B cell (primary cell): Measurements from ENCODE around the gene RCE1. TPM values are rescaled to one million over a fixed set of nuclear protein-coding genes. Genes with fewer than 3 reads are reported as not detected.
A peak's percentile ranks its signal among the peaks of the same experiment; 100 is the strongest.

Experiments
- ATAC-seq: fragments of 200-7000 bp; cut with Tn5 transposase; one replicate; pipeline ENCODE4 v1.10.0; 2021; ENCODE audit warnings: low read depth, mild to moderate bottlenecking, moderate number of reproducible peaks, moderate library complexity
- CTCF ChIA-PET: fragments of 350-600 bp; sonication (Branson Sonifier 250); formaldehyde crosslinking; loops from one replicate; lab custom pipeline; 2021; ENCODE audit warnings: antibody characterized with exemption, inconsistent platforms; lab: Charles Lee
- POLR2A ChIA-PET: fragments of 350-600 bp; sonication (Branson Sonifier 250); formaldehyde crosslinking; loops from one replicate; lab custom pipeline; 2021; ENCODE audit warnings: antibody characterized with exemption; lab: Charles Lee
- DNase-seq: peaks from one replicate; pipeline ENCODE4 v3.0.0; 2013
- H2AFZ ChIP-seq: 2 replicates; pipeline ENCODE4 v1.6.1; 2012; ENCODE audit warnings: mild to moderate bottlenecking, low read depth, low read length; ENCODE audit not compliant: insufficient read depth, poor library complexity, severe bottlenecking
- H3K27ac ChIP-seq, 2 donors: 1 replicate in 1 of 2; 2 replicates in 1 of 2; pipeline ENCODE4 v1.5.1; 2012 to 2013; ENCODE audit warnings: low read length in 2 of 2, mild to moderate bottlenecking in 2 of 2, moderate library complexity in 1 of 2
- H3K27me3 ChIP-seq, 4 experiments: fragments of 200-600 bp in 1 of 4; sonication (generic) in 1 of 4; replicated peaks in 1 of 4; 1 replicate in 2 of 4; 2 replicates in 2 of 4; pipeline versions ENCODE4 v1.6.1 to v1.7.0; 2013 to 2016; ENCODE audit warnings: low read length in 3 of 4, mild to moderate bottlenecking in 2 of 4, mixed read lengths in 1 of 4, moderate library complexity in 1 of 4; ENCODE audit not compliant: insufficient read depth in 4 of 4, control insufficient read depth in 3 of 4; ENCODE audit errors: control extremely low read depth in 1 of 4
- H3K36me3 ChIP-seq, 2 experiments: replicated peaks in 1 of 2; 1 replicate in 1 of 2; 2 replicates in 1 of 2; pipeline versions ENCODE4 v1.6.1 to v1.7.1; 2013; ENCODE audit warnings: low read length in 1 of 2; ENCODE audit not compliant: insufficient read depth in 2 of 2, control insufficient read depth in 1 of 2; ENCODE audit errors: control extremely low read depth in 1 of 2, extremely low read depth in 1 of 2
- H3K4me1 ChIP-seq, 2 donors: fragments of 200-600 bp in 1 of 2; sonication (generic) in 1 of 2; 1 replicate in 1 of 2; 2 replicates in 1 of 2; pipeline versions ENCODE4 v1.5.1 to v1.6.1; 2013 to 2017; ENCODE audit warnings: low read length in 2 of 2; ENCODE audit not compliant: control insufficient read depth in 2 of 2, insufficient read depth in 2 of 2
- H3K4me2 ChIP-seq: replicated peaks from 2 replicates; pipeline ENCODE3; 2012; ENCODE audit warnings: mild to moderate bottlenecking, low read depth, low read length; ENCODE audit not compliant: poor library complexity, severe bottlenecking
- H3K4me3 ChIP-seq, 5 experiments: fragments of 200-600 bp in 1 of 5; sonication (generic) in 1 of 5; 1 replicate in 3 of 5; 2 replicates in 2 of 5; pipeline versions ENCODE4 v1.5.1 to v1.7.0; 2011 to 2016; ENCODE audit warnings: low read length in 4 of 5, mild to moderate bottlenecking in 4 of 5, low read depth in 2 of 5, control low read depth in 1 of 5, moderate library complexity in 1 of 5; ENCODE audit not compliant: insufficient read depth in 1 of 5; ENCODE audit errors: control extremely low read depth in 1 of 5, extremely low read depth in 1 of 5
- H3K79me2 ChIP-seq: fragments of 200-600 bp; sonication (generic); one replicate; pipeline ENCODE4 v1.6.0; 2016; ENCODE audit warnings: low read length; ENCODE audit not compliant: control insufficient read depth, insufficient read depth
- H3K9ac ChIP-seq: fragments of 200-600 bp; sonication (generic); 2 replicates; pipeline ENCODE4 v1.6.1; 2017; ENCODE audit warnings: mild to moderate bottlenecking, low read length, moderate library complexity
- H3K9me3 ChIP-seq, 3 donors: one replicate each; pipeline versions ENCODE4 v1.6.1 to v1.7.1; 2013; ENCODE audit warnings: low read length in 2 of 3; ENCODE audit not compliant: control insufficient read depth in 2 of 3, insufficient read depth in 1 of 3; ENCODE audit errors: control extremely low read depth in 1 of 3
- H4K20me1 ChIP-seq: 2 replicates; pipeline ENCODE4 v1.6.0; 2012; ENCODE audit warnings: mild to moderate bottlenecking, low read length; ENCODE audit not compliant: insufficient read depth, control insufficient read depth, poor library complexity, severe bottlenecking
- H3K27ac Mint-ChIP-seq: one replicate; pipeline ENCODE4 v1.8.0; 2021; ENCODE audit warnings: mixed read lengths
- H3K27me3 Mint-ChIP-seq: one replicate; pipeline ENCODE4 v1.8.0; 2021; ENCODE audit warnings: mixed read lengths
- H3K4me1 Mint-ChIP-seq: one replicate; pipeline ENCODE4 v1.8.0; 2021; ENCODE audit warnings: mixed read lengths
- H3K4me3 Mint-ChIP-seq: one replicate; pipeline ENCODE4 v1.8.0; 2021; ENCODE audit warnings: mixed read lengths
- H3K9me3 Mint-ChIP-seq: one replicate; pipeline ENCODE4 v1.8.0; 2022; ENCODE audit warnings: mixed read lengths; ENCODE audit not compliant: insufficient read depth
- CTCF ChIP-seq: fragments of 200-600 bp; IDR thresholded peaks from one replicate; pipeline ENCODE4 v1.8.0; 2022; ENCODE audit warnings: antibody characterized with exemption, mild to moderate bottlenecking
- EZH2 ChIP-seq: IDR thresholded peaks from 2 replicates; pipeline ENCODE4 v1.6.1; 2012; ENCODE audit warnings: borderline replicate concordance, low read depth, mild to moderate bottlenecking, moderate library complexity, low read length; ENCODE audit not compliant: insufficient read depth, poor library complexity, severe bottlenecking
- WGBS: methylation state at CpG from one replicate; pipeline ENCODE4 v1.1.5; 2013; ENCODE audit warnings: missing lambda C conversion rate; ENCODE audit not compliant: insufficient coverage; 5-methylcytosine and 5-hydroxymethylcytosine counted together
- intact Hi-C: fragments of 100-400 bp; cut with micrococcal nuclease; formaldehyde crosslinking; loops from one replicate; pipeline ENCODE4 v1.10.0; 2022
- polyA plus RNA-seq: library from polyadenylated mRNA; depleted of rRNA; stranded (reverse); fragments of >200 nt; gene quantifications from 2 replicates; pipeline ENCODE4 v1.2.3, GENCODE V29; 2012
- total RNA-seq, 2 donors: library from RNA; stranded (reverse); fragments of 120-200 nt in 1 of 2; gene quantifications; 1 replicate in 1 of 2; 2 replicates in 1 of 2; pipeline versions ENCODE4 v1.2.3 to v1.2.4, GENCODE V29; 2013 to 2022

RCE1 gene
- total and polyA plus RNA-seq, 2 donors (not counting 1 experiment from before 2014, with no cell fraction given), result 31.6 to 59.7 TPM

GRCh38 chr11:66835768-66836405 lies 7.4 kb upstream of the RCE1 start:
- H3K27ac ChIP-seq, result no peak overlapping the region
- no peak overlapping the region for H3K4me2 ChIP-seq
- no peak for DNase-seq
- POLR2A ChIA-PET, result no interaction called here
- no CpG with 5 or more reads among the region's 12 CpGs for WGBS
- H4K20me1 ChIP-seq, result peaks cover 17% of the 10 kb centered on the region
- no peaks in the 10 kb centered on the region for H3K9me3 Mint-ChIP-seq
- H3K4me1 ChIP-seq, result peaks cover 6 to 18% of the 10 kb centered on the region in 2 donors
- H3K4me3 Mint-ChIP-seq, result no peak overlapping the region
- peaks cover 32% of the 10 kb centered on the region for H3K4me1 Mint-ChIP-seq
- no peak overlapping the region for H3K4me3 ChIP-seq
- H3K27me3 ChIP-seq, result no peaks in the 10 kb centered on the region
- H3K79me2 ChIP-seq, result peaks cover 17% of the 10 kb centered on the region
- peak overlapping the region; percentile 15 for H3K27ac Mint-ChIP-seq
- H2AFZ ChIP-seq, result no peak overlapping the region
- no peaks in the 10 kb centered on the region for H3K9me3 ChIP-seq
- no peak for ATAC-seq
- TF ChIP-seq EZH2 (no peak), CTCF (no peak)
- intact Hi-C loops, result loop anchor here (2.0 kb wide), 2 partner anchors 33 to 91 kb away; a partner anchor contains a TSS
- peaks cover 0 to 30% of the 10 kb centered on the region in 2 experiments for H3K36me3 ChIP-seq
- H3K9ac ChIP-seq, result no peak overlapping the region
- H3K27me3 Mint-ChIP-seq, result no peaks in the 10 kb centered on the region
- CTCF ChIA-PET, result interaction anchor here (9.0 kb wide), 1 partner anchor 141 kb away, joined by 182 read pairs; no protein-coding TSS in a partner anchor
